Measurements from ENCODE around the gene C1orf115.

Gene C1orf115

DNA sequence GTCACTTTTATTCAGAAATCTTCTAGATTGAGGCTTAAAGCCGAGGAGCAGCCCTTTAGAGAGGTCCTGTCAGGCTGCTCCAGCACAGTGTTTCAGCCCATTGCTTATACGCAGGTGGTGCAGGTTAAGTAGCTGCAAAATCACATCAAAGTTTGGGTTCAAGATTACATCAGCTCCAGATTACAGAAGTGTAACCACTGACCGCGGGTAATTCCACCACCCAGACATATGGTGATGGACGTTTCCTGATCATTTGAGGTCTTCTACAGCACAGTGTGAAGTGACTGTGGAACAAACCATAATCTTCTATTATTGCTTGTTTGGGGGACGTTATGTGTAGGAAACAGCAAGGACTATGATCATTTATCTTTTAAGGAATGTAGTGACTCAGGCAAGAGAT lies 11.8 kb downstream of the C1orf115 start:
- Histone ChIP-seq H3K9ac (ENCODE audit: low read length) (no peak overlapping the region), H3K23ac (ENCODE audit: low read length in 2 of 2) (no peak overlapping the region), H2AK5ac (ENCODE audit: low read length, severe bottlenecking) (no peak overlapping the region), H2BK120ac (ENCODE audit: low read depth, low read length) (no peak overlapping the region), H3K36me3 (ENCODE audit: control insufficient read depth in 1 of 2, insufficient read depth in 2 of 2, low read depth in 1 of 2, low read length in 2 of 2) (no peaks in the 10 kb centered on the region), H3K4me3 (ENCODE audit: insufficient read depth in 1 of 2, low read depth in 1 of 2, low read length in 2 of 2) (no peak overlapping the region), H2BK15ac (ENCODE audit: low read depth, poor library complexity, severe bottlenecking) (no peak overlapping the region), H3K4me1 (ENCODE audit: control insufficient read depth, insufficient read depth, low read depth, low read length) (peaks cover 12% of the 10 kb centered on the region), H3K9me3 (ENCODE audit: control insufficient read depth, low read length) (no peaks in the 10 kb centered on the region), H3K27ac (ENCODE audit: low read length, poor library complexity, severe bottlenecking) (no peak overlapping the region), H4K8ac (ENCODE audit: low read length) (no peak overlapping the region), H2BK12ac (ENCODE audit: low read length in 2 of 2) (no peak overlapping the region), H3K4me2 (ENCODE audit: low read length, poor library complexity, severe bottlenecking) (no peak overlapping the region), H3K14ac (ENCODE audit: low read length in 2 of 2) (no peak overlapping the region), H3K4ac (ENCODE audit: low read depth in 1 of 2, low read length in 2 of 2) (no peak overlapping the region), H4K91ac (ENCODE audit: low read length) (no peak overlapping the region), H3K27me3 (ENCODE audit: control insufficient read depth in 1 of 2, insufficient read depth in 1 of 2, low read length in 2 of 2) (peaks cover 0 to 37% of the 10 kb centered on the region in 2 experiments), H2AFZ (ENCODE audit: low read depth, low read length) (no peak overlapping the region), H3K79me1 (replicated peaks; ENCODE audit: low read length, poor library complexity, severe bottlenecking) (no peaks in the 10 kb centered on the region), H3K18ac (ENCODE audit: low read depth in 1 of 2, low read length in 2 of 2) (no peak overlapping the region), H2BK5ac (ENCODE audit: low read depth, low read length, poor library complexity, severe bottlenecking) (no peak overlapping the region)
- no peak for DNase-seq
- WGBS, result 83% methylated on average over 6 of the region's 6 CpGs

DNA sequence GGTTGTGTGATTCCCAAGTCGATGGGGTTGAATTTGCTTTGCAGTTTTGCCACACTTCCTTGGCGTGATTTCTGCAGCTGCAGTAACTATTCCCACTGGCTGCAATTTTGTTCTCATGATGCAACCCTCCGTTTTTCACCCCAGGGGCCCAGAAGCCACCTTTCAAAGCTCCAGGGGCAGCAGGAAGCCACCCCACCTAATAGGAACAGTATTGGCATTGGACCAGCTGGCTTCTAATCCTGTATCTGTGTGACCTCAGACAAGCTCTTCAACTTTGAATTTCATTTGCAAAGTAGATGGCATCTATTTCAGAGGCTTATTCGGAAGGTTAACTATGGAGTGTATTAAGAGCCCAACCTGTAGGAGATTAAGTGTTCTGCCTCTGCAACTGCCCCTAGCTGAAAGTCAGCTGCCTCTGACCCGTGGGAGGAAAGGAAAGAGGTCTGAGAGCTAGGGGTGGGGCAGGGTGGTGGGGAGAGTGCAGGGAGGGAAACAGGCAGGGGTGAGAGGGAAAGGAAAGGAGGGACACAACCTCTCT lies 12.6 kb downstream of the C1orf115 start:
- no peak overlapping the region for H3K23ac ChIP-seq (ENCODE audit: low read length in 2 of 2)
- DNase-seq, result no peak
- no peak overlapping the region for H4K91ac ChIP-seq (ENCODE audit: low read length)
- no peak overlapping the region for H3K4me3 ChIP-seq (ENCODE audit: insufficient read depth in 1 of 2, low read depth in 1 of 2, low read length in 2 of 2)
- H2AFZ ChIP-seq (ENCODE audit: low read depth, low read length), result no peak overlapping the region
- H2BK120ac ChIP-seq (ENCODE audit: low read depth, low read length), result no peak overlapping the region
- no peak overlapping the region for H3K27ac ChIP-seq (ENCODE audit: low read length, poor library complexity, severe bottlenecking)
- no peak overlapping the region for H2BK15ac ChIP-seq (ENCODE audit: low read depth, poor library complexity, severe bottlenecking)
- no peak overlapping the region for H3K4me2 ChIP-seq (ENCODE audit: low read length, poor library complexity, severe bottlenecking)
- no peak overlapping the region for H3K9ac ChIP-seq (ENCODE audit: low read length)
- no peaks in the 10 kb centered on the region for H3K9me3 ChIP-seq (ENCODE audit: control insufficient read depth, low read length)
- H3K18ac ChIP-seq (ENCODE audit: low read depth in 1 of 2, low read length in 2 of 2), result no peak overlapping the region
- H3K36me3 ChIP-seq (ENCODE audit: control insufficient read depth in 1 of 2, insufficient read depth in 2 of 2, low read depth in 1 of 2, low read length in 2 of 2), result no peaks in the 10 kb centered on the region
- no peaks in the 10 kb centered on the region for H3K79me1 ChIP-seq (replicated peaks; ENCODE audit: low read length, poor library complexity, severe bottlenecking)
- H3K14ac ChIP-seq (ENCODE audit: low read length in 2 of 2), result no peak overlapping the region
- H2AK5ac ChIP-seq (ENCODE audit: low read length, severe bottlenecking), result no peak overlapping the region
- no peak overlapping the region for H3K4ac ChIP-seq (ENCODE audit: low read depth in 1 of 2, low read length in 2 of 2)
- 66% methylated on average over 5 of the region's 5 CpGs for WGBS
- H2BK5ac ChIP-seq (ENCODE audit: low read depth, low read length, poor library complexity, severe bottlenecking), result no peak overlapping the region
- H4K8ac ChIP-seq (ENCODE audit: low read length), result no peak overlapping the region
- peaks cover 6% of the 10 kb centered on the region for H3K4me1 ChIP-seq (ENCODE audit: control insufficient read depth, insufficient read depth, low read depth, low read length)
- H3K27me3 ChIP-seq (ENCODE audit: control insufficient read depth in 1 of 2, insufficient read depth in 1 of 2, low read length in 2 of 2), result peaks cover 0 to 37% of the 10 kb centered on the region in 2 experiments
- H2BK12ac ChIP-seq (ENCODE audit: low read length in 2 of 2), result no peak overlapping the region

DNA sequence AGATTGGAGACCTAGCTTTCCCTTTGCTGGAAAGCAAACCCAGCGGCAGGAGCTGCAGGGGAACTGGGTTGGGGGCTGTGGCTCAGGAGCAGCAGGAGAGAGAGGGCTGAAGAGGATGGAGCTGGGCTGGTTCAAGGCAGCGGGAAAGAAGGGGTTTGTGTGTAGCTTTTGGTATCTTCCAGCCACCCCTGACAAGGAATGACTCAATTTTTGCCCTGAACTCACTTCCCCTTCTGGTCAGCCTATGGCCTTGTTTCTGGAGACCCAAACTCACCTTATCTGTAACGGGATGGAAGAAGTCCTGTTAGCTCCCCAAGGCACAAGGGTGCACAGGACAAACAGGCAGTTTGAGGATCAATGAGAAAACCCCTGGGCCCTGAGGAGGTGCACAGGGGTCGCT lies 13.1 kb downstream of the C1orf115 start:
- H2BK120ac ChIP-seq (ENCODE audit: low read depth, low read length), result no peak overlapping the region
- H3K79me1 ChIP-seq (replicated peaks; ENCODE audit: low read length, poor library complexity, severe bottlenecking), result no peaks in the 10 kb centered on the region
- no peak overlapping the region for H3K23ac ChIP-seq (ENCODE audit: low read length in 2 of 2)
- H3K4me2 ChIP-seq (ENCODE audit: low read length, poor library complexity, severe bottlenecking), result no peak overlapping the region
- H4K91ac ChIP-seq (ENCODE audit: low read length), result no peak overlapping the region
- H2BK5ac ChIP-seq (ENCODE audit: low read depth, low read length, poor library complexity, severe bottlenecking), result no peak overlapping the region
- H3K4ac ChIP-seq (ENCODE audit: low read depth in 1 of 2, low read length in 2 of 2), result no peak overlapping the region
- DNase-seq, result no peak
- H4K8ac ChIP-seq (ENCODE audit: low read length), result no peak overlapping the region
- WGBS, result 79% methylated on average over 4 of the region's 4 CpGs
- H3K4me3 ChIP-seq (ENCODE audit: insufficient read depth in 1 of 2, low read depth in 1 of 2, low read length in 2 of 2), result no peak overlapping the region
- H3K9ac ChIP-seq (ENCODE audit: low read length), result no peak overlapping the region
- no peak overlapping the region for H3K14ac ChIP-seq (ENCODE audit: low read length in 2 of 2)
- H2AFZ ChIP-seq (ENCODE audit: low read depth, low read length), result no peak overlapping the region
- no peak overlapping the region for H2AK5ac ChIP-seq (ENCODE audit: low read length, severe bottlenecking)
- H3K36me3 ChIP-seq (ENCODE audit: control insufficient read depth in 1 of 2, insufficient read depth in 2 of 2, low read depth in 1 of 2, low read length in 2 of 2), result no peaks in the 10 kb centered on the region
- H3K9me3 ChIP-seq (ENCODE audit: control insufficient read depth, low read length), result no peaks in the 10 kb centered on the region
- no peak overlapping the region for H3K18ac ChIP-seq (ENCODE audit: low read depth in 1 of 2, low read length in 2 of 2)
- no peak overlapping the region for H2BK12ac ChIP-seq (ENCODE audit: low read length in 2 of 2)
- H3K4me1 ChIP-seq (ENCODE audit: control insufficient read depth, insufficient read depth, low read depth, low read length), result peaks cover 5% of the 10 kb centered on the region
- peaks cover 0 to 37% of the 10 kb centered on the region in 2 experiments for H3K27me3 ChIP-seq (ENCODE audit: control insufficient read depth in 1 of 2, insufficient read depth in 1 of 2, low read length in 2 of 2)
- no peak overlapping the region for H3K27ac ChIP-seq (ENCODE audit: low read length, poor library complexity, severe bottlenecking)
- H2BK15ac ChIP-seq (ENCODE audit: low read depth, poor library complexity, severe bottlenecking), result no peak overlapping the region

DNA sequence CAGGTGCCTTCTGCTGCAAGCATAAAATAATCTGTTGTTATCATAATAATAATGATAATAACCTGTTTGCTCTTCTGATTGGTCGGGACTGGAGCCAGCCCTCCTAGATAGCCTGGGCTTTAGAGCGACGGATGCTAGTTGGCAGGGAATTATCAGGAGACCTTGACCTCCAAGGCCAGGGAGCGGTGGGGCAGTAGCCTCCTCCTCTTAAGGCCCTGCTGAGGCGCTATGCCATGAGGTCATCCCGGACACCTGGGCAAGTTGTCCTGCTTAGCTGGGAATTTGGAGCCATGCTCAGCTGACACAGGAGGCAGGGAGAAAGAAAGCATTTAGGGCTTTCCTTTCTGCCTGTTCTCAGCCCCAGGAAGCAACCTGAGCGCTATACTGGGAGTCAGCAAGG lies 15.6 kb downstream of the C1orf115 start:
- no peak overlapping the region for H3K9ac ChIP-seq (ENCODE audit: low read length)
- H4K91ac ChIP-seq (ENCODE audit: low read length), result no peak overlapping the region
- no peak overlapping the region for H2AFZ ChIP-seq (ENCODE audit: low read depth, low read length)
- no peak overlapping the region for H2BK120ac ChIP-seq (ENCODE audit: low read depth, low read length)
- no peaks in the 10 kb centered on the region for H3K79me1 ChIP-seq (replicated peaks; ENCODE audit: low read length, poor library complexity, severe bottlenecking)
- no peak overlapping the region for H3K27ac ChIP-seq (ENCODE audit: low read length, poor library complexity, severe bottlenecking)
- H2BK12ac ChIP-seq (ENCODE audit: low read length in 2 of 2), result no peak overlapping the region
- no peak overlapping the region for H3K4me3 ChIP-seq (ENCODE audit: insufficient read depth in 1 of 2, low read depth in 1 of 2, low read length in 2 of 2)
- H4K8ac ChIP-seq (ENCODE audit: low read length), result no peak overlapping the region
- no peak for DNase-seq
- 88% methylated on average over 7 of the region's 7 CpGs for WGBS
- H3K36me3 ChIP-seq (ENCODE audit: control insufficient read depth in 1 of 2, insufficient read depth in 2 of 2, low read depth in 1 of 2, low read length in 2 of 2), result no peaks in the 10 kb centered on the region
- H3K18ac ChIP-seq (ENCODE audit: low read depth in 1 of 2, low read length in 2 of 2), result no peak overlapping the region
- no peak overlapping the region for H3K4ac ChIP-seq (ENCODE audit: low read depth in 1 of 2, low read length in 2 of 2)
- H3K4me1 ChIP-seq (ENCODE audit: control insufficient read depth, insufficient read depth, low read depth, low read length), result no peaks in the 10 kb centered on the region
- H2BK5ac ChIP-seq (ENCODE audit: low read depth, low read length, poor library complexity, severe bottlenecking), result no peak overlapping the region
- no peak overlapping the region for H3K14ac ChIP-seq (ENCODE audit: low read length in 2 of 2)
- no peak overlapping the region for H2BK15ac ChIP-seq (ENCODE audit: low read depth, poor library complexity, severe bottlenecking)
- H3K23ac ChIP-seq (ENCODE audit: low read length in 2 of 2), result no peak overlapping the region
- H2AK5ac ChIP-seq (ENCODE audit: low read length, severe bottlenecking), result no peak overlapping the region
- peaks cover 0 to 27% of the 10 kb centered on the region in 2 experiments for H3K27me3 ChIP-seq (ENCODE audit: control insufficient read depth in 1 of 2, insufficient read depth in 1 of 2, low read length in 2 of 2)
- H3K9me3 ChIP-seq (ENCODE audit: control insufficient read depth, low read length), result no peaks in the 10 kb centered on the region
- H3K4me2 ChIP-seq (ENCODE audit: low read length, poor library complexity, severe bottlenecking), result no peak overlapping the region
